PC-9 (cell line): ENCODE data around the gene SAMHD1. TPM values are rescaled to one million over a fixed set of nuclear protein-coding genes. Genes with fewer than 3 reads are reported as not detected.
"Not testable (repeated sequence)": the region's sequence is repeated elsewhere in the genome, so short reads cannot be mapped to it uniquely, and the experiment has no call there.

Source experiments
- BruUV-seq: library from RNA; stranded (reverse); fragments of 400-500 nt; replicated peaks from 2 replicates; lab custom pipeline; 2021; lab: Mats Ljungman, UMichigan
- CTCF ChIA-PET: fragments of 300-600 bp; sonication (Branson Sonifier 250); formaldehyde crosslinking; loops from one replicate; lab custom pipeline; 2022; ENCODE audit warnings: antibody characterized with exemption; lab: Charles Lee
- POLR2A ChIA-PET: fragments of 300-600 bp; sonication (Branson Sonifier 250); formaldehyde crosslinking; loops from one replicate; lab custom pipeline; 2022; ENCODE audit warnings: antibody characterized with exemption; ENCODE audit not compliant: unreplicated experiment; lab: Charles Lee
- DNase-seq, 2 experiments: peaks; one replicate each; pipeline versions ENCODE4 v3.0.0 to v3.0.0-alpha.2; 2015 to 2022; ENCODE audit warnings: mixed read lengths in 1 of 2
- H2AFZ ChIP-seq: fragments of 200-600 bp; sonication (generic); 2 replicates; pipeline ENCODE4 v1.8.1; 2017; ENCODE audit warnings: antibody characterized with exemption
- H3F3A ChIP-seq: fragments of 200-600 bp; sonication (generic); 2 replicates; pipeline ENCODE4 v1.8.1; 2017; ENCODE audit warnings: antibody characterized with exemption, mild to moderate bottlenecking, low read depth; ENCODE audit not compliant: insufficient read depth
- H3K27ac ChIP-seq: fragments of 200-600 bp; sonication (generic); 2 replicates; pipeline ENCODE4 v1.6.1; 2016; ENCODE audit warnings: mixed run types
- H3K27me3 ChIP-seq: fragments of 200-600 bp; sonication (generic); 2 replicates; pipeline ENCODE4 v1.6.1; 2016; ENCODE audit warnings: low read depth, mixed run types; ENCODE audit not compliant: insufficient read depth
- H3K36me3 ChIP-seq: fragments of 200-600 bp; sonication (generic); 2 replicates; pipeline ENCODE4 v1.6.1; 2016; ENCODE audit warnings: low read depth, mixed run types
- H3K4me1 ChIP-seq: fragments of 200-600 bp; sonication (generic); replicated peaks from 2 replicates; pipeline ENCODE4 v1.6.1; 2016; ENCODE audit warnings: mixed run types; ENCODE audit not compliant: insufficient read depth
- H3K4me2 ChIP-seq: fragments of 200-600 bp; sonication (generic); 2 replicates; pipeline ENCODE4 v1.6.1; 2017; ENCODE audit warnings: mixed run types
- H3K4me3 ChIP-seq: fragments of 200-600 bp; sonication (generic); 2 replicates; pipeline ENCODE4 v1.6.1; 2016; ENCODE audit warnings: mixed run types
- H3K79me2 ChIP-seq: fragments of 200-600 bp; sonication (generic); 2 replicates; pipeline ENCODE4 v1.6.1; 2017; ENCODE audit warnings: low read depth, mixed run types
- H3K9me2 ChIP-seq: fragments of 200-600 bp; sonication (generic); 2 replicates; pipeline ENCODE4 v1.8.1; 2017; ENCODE audit warnings: mild to moderate bottlenecking; ENCODE audit not compliant: insufficient read depth
- H3K9me3 ChIP-seq: fragments of 200-600 bp; sonication (generic); 2 replicates; pipeline ENCODE4 v1.8.1; 2016; ENCODE audit warnings: low read depth; ENCODE audit not compliant: insufficient read depth
- H4K20me1 ChIP-seq: fragments of 200-600 bp; sonication (generic); 2 replicates; pipeline ENCODE4 v1.8.1; 2017; ENCODE audit not compliant: insufficient read depth
- CTCF ChIP-seq: fragments of 200-600 bp; sonication (generic); conservative IDR thresholded peaks from 2 replicates; pipeline ENCODE4 v1.6.1; 2017; ENCODE audit warnings: mixed run types, antibody characterized with exemption, mild to moderate bottlenecking, moderate library complexity
- EZH2 ChIP-seq: fragments of 200-600 bp; sonication (generic); IDR thresholded peaks from 2 replicates; pipeline ENCODE4 v1.8.0; 2017; ENCODE audit warnings: antibody characterized with exemption, low read depth
- intact Hi-C: fragments of 100-400 bp; cut with micrococcal nuclease; formaldehyde crosslinking; loops from one replicate; pipeline ENCODE4 v1.10.0; 2022; ENCODE audit not compliant: unreplicated experiment
- total RNA-seq: library from RNA; stranded (reverse); gene quantifications from 2 replicates; pipeline ENCODE4 v1.2.3, GENCODE V29; 2021

The SAMHD1 gene
- total RNA-seq, 1 experiment from 2014 or later: 21.2 TPM

GRCh38 chr20:36847009-36847709 lies 104.3 kb downstream of the SAMHD1 start:
- no peaks in the 10 kb centered on the region for H3K9me3 ChIP-seq
- DNase-seq: peak; percentile 69 to 80
- 0 out of 2 replicates have a peak overlapping the region, but pooled peaks have one; percentile 26 for H2AFZ ChIP-seq
- no peaks in the 10 kb centered on the region for H3K9me2 ChIP-seq
- TF ChIP-seq EZH2: no peak
- no peak for TF ChIP-seq CTCF
- intact Hi-C loops: no loop called here
- CTCF ChIA-PET: interaction anchor here (0.6 to 1.3 kb wide), 7 partner anchors 10 to 39 kb away, joined by 3 to 9 read pairs (median 3); no protein-coding TSS in a partner anchor
- H4K20me1 ChIP-seq: no peaks in the 10 kb centered on the region
- H3F3A ChIP-seq: peaks cover 14% of the 10 kb centered on the region
- peaks cover 12% of the 10 kb centered on the region for H3K4me1 ChIP-seq
- H3K27me3 ChIP-seq: no peaks in the 10 kb centered on the region
- POLR2A ChIA-PET: interaction anchor here (0.6 to 1.1 kb wide), 4 partner anchors 9 to 31 kb away, joined by 3 to 9 read pairs (median 4); no protein-coding TSS in a partner anchor
- no peaks in the 10 kb centered on the region for H3K36me3 ChIP-seq
- H3K79me2 ChIP-seq: no peaks in the 10 kb centered on the region
- H3K4me2 ChIP-seq: peak overlapping the region; percentile 45
- no TSS peak for BruUV-seq
- no peak overlapping the region for H3K4me3 ChIP-seq
- H3K27ac ChIP-seq: peak overlapping the region; percentile 36; the same call in 1 of the 2 replicates

- intact Hi-C loops: no loop called here
- Histone ChIP-seq H3K4me1 (peaks cover 12% of the 10 kb centered on the region), H2AFZ (no peak overlapping the region), H3K79me2 (no peaks in the 10 kb centered on the region), H4K20me1 (no peaks in the 10 kb centered on the region), H3F3A (peaks cover 18% of the 10 kb centered on the region), H3K4me3 (no peak overlapping the region), H3K36me3 (no peaks in the 10 kb centered on the region), H3K4me2 (no peak overlapping the region), H3K9me3 (no peaks in the 10 kb centered on the region), H3K9me2 (no peaks in the 10 kb centered on the region), H3K27me3 (no peaks in the 10 kb centered on the region), H3K27ac (no peak overlapping the region)
- CTCF ChIA-PET: no interaction called here
- DNase-seq: no peak
- POLR2A ChIA-PET: no interaction called here
- TF ChIP-seq EZH2 (no peak), CTCF (no peak)
- no TSS peak for BruUV-seq
Measured at GRCh38 chr20:36845288-36845971, 106.1 kb downstream of the SAMHD1 start.

GRCh38 chr20:36841030-36841429 lies 110.5 kb downstream of the SAMHD1 start:
- H3K79me2 ChIP-seq, BruUV-seq, H3K4me2 ChIP-seq, H3K36me3 ChIP-seq, intact Hi-C loops, H3K27ac ChIP-seq, H2AFZ ChIP-seq, DNase-seq, H3K27me3 ChIP-seq, H3K9me2 ChIP-seq, H3F3A ChIP-seq, POLR2A ChIA-PET, H3K4me3 ChIP-seq, H3K4me1 ChIP-seq, H3K9me3 ChIP-seq, H4K20me1 ChIP-seq: not testable (repeated sequence)
- CTCF ChIA-PET: interaction anchor here (0.6 kb wide), 1 partner anchor 18 kb away, joined by 6 read pairs; no protein-coding TSS in a partner anchor

Other genes starting within 250 kb of the SAMHD1 start
- 40.7 and 55.6 TPM in 2 replicates for gene NDRG3, start 205.6 kb downstream of the SAMHD1 start, total RNA-seq
- gene DSN1, start 177.9 kb downstream of the SAMHD1 start, total RNA-seq: 29.2 and 32.4 TPM in 2 replicates
- gene TLDC2, start 75.6 kb downstream of the SAMHD1 start, total RNA-seq: not detected in 2 replicates
- gene RBL1, start 144.3 kb upstream of the SAMHD1 start, total RNA-seq: 14.6 and 23.0 TPM in 2 replicates
- gene RPN2, start 227.6 kb upstream of the SAMHD1 start, total RNA-seq: 164 and 185 TPM in 2 replicates
- 3.3 TPM in 2 replicates for gene MROH8, start 227.8 kb upstream of the SAMHD1 start, total RNA-seq